ENCODE data around the gene GIPC2. TPM values are rescaled to one million over a fixed set of nuclear protein-coding genes. Genes with fewer than 3 reads are reported as not detected.
A peak's percentile ranks its signal among the peaks of the same experiment; 100 is the strongest.

GIPC2 gene
- total RNA-seq, 1 donor from 2014 or later: 0.47 TPM

DNA sequence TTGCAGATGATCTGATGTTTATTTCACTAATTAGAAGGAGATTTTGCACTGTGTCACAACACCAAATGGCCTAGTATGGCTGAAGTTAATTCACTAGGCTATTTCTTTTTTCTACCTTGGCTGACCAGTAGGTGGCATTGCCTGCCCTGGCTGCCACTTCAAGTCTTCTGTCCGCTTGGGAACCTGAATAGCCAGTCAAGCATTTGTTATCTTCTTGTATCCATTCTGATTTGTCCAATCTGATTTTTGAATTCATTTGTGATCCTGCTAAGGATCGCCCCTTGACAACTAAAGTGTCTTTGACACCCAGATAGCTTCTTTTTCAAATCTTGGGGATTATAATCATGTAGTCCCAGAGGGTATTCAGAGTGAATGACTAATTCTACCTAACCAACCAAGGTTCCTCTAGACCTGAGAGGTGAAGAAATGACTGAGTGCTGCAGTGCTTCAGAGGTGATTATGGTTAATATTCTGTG lies 99.4 kb downstream of the GIPC2 start:
- DNase-seq: peak; percentile 3

DNA sequence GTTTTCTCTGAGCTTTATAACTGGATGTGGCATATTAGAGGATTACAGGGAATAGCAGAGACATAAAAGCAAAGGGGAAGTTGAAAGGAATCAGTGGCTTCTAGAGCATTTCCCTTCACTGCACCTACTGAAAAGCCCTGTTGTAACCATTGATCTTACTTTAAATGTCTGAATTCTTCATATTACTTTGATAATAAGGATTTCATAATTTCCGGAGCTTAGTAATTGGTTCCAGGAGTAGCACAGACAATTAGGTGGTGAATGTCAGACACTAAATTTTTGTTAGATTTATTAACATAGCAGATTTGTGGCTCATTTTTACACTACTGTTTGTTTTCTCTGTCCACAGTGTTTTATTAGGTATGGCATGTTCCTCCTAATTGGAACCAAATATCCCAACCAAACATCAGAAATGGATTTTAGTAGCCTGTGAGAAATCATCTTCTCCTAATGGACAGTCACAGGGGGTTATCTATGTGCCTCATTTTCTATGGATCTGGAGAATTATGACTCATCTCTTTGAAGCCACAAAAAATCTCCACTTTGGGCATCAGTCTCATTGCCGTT lies 100.5 kb downstream of the GIPC2 start:
- DNase-seq: no peak

DNA sequence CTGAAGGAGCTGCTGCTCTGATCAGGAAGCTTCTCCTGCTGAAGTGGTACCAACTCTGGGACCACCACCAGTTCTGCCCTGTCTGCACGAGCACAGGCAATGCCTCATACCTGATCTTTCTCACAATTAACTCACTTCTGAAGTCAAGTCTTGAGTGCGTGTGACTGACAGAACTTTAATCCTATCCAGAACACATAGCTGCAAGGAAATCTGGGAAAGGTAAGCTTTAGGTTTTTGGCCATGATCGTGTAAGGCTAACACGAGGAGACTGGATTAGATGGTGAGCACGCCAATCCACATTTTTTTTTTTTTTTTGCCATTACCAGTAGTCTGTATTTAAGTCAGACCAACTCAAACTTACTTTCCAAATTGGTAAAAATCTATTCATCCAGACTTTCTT lies 101.3 kb downstream of the GIPC2 start:
- no peak for DNase-seq

DNA sequence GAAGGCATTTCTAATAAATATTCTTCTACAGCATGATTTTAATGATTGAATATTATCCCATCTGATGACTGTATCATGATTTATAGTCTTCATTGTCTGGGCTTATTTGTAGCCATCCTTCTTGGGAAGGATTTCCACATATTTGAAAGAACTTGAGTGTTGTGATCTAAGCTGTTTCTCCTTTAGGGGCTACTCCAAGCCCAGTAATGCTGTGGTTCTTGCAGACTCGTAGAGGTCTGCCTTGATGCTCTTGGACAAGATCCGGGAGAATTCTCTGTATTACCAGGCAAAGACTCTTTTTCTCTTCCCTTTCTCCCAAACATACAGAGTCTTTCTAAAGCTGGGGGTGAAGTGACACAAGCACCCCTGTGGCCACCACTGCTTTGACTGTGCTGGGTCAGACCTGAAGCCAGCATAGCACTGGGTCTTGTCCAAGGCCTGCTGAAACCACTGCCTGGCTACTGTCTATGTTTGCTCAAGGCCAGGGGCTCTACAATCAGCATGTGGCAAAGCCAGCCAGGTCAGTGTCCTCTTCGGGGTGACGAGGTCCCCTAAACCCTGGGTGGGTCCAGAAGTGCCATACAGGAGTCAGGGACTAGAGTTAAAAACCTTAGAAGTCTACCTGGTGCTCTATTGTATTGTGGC lies 107.4 kb downstream of the GIPC2 start:
- DNase-seq: no peak

DNA sequence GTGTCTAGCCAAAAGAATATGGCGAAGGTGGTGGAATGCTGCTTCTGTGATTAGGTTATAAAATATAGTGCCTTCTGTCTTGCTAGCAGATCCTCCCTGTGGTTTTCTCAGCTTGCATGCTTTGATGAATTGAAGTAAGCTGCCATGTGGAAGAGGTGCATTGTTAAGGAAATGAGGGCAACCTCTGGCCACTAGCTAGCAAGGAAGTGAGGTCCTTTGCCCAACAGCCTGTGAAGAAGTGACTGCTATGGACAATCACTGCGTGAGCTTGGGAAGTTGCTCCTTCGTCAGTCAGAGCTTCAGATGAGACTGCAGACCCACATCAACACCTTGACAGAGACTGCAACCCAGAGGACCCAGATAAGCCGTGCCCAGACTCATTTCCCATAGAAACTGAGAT lies 109.4 kb downstream of the GIPC2 start:
- DNase-seq: no peak

DNA sequence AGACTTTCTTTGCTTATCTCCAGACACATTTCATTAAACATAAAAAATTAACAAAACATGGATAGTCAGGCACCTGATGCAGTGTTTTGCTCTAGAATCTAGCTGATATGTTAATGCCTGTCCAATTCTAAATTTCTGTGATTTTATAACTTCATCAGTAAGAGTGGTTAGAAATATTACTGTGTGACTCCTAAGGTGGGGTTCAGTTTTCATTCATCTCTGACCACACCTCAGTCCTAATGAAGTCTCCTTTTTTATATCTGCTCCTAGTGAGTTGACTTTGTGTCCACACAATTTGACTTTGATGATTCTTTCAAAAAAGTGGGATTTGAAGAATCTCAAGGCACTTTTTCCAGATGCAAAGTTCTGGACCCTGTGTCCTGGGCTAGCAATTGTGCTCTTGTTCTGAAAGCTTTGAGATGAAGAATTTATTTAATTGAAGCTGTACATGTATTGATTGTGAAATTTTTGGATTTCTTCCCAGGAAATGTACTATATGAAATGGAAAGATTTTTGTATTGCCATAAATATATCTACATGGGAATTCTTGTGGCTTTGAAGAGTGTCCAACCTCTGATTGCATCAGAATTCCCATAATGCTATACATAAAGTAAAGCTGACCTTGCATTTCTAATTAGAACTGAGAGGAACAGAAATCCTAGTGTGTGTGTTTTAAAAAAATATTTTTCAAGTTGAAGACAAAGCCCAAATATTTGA lies 111.2 kb downstream of the GIPC2 start:
- DNase-seq: no peak

DNA sequence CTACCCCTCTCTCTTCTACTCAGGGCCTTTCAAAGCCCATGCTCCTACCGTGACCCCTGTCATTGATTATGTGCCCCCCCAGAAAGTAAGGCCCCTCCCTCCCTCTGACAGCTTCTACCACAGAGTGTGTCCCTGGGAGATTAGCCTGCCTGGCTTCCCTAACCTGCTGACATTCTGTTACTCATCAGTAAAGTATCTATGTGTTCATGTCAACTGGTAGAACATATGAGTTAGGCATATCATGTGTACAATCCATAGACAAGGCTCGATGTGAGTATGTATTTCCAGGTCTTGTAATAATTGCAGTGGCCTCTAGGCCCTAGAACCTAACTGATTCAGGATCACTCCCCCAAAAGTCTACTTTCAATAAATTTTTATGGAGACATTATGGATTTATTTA lies 120.0 kb downstream of the GIPC2 start:
- DNase-seq: no peak

DNA sequence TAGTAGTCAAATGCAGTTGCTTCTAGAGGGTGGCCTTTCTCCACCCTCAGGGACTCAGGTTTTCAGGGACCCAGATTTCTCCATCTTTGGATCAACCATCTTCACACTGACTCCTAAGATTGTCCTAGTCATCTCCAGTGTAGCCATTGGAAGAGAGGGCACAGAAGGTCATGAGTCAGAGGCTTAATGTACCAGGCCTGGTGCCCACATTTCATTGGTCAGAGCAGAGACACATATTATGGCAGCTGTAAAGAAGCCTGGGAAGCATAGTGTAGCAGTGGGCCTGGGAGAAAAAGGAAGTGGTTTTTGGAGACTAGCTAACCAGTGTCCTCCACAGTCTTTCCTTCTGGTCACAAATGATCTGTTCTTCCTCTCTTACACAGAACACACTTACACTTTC lies 122.5 kb downstream of the GIPC2 start:
- no peak for DNase-seq

DNA sequence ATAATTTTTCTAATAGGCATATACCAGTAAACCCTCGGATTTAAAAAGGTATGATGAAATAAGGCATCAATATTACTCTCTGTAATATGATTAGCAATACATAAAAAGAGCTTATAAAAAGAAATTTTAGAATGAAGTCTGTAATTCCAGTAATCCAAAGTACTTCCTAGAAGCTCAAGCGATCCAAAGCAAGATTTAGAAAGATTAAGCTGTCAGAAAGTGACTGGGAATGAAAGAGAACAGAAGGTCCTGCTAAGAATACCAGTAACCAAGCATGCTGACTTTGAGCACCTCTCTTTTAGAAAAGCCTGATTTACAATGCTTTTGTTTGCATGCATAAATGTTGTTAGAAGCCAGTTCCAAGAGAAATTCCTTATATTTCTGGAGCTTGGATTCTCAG lies 125.1 kb downstream of the GIPC2 start:
- no peak for DNase-seq

DNA sequence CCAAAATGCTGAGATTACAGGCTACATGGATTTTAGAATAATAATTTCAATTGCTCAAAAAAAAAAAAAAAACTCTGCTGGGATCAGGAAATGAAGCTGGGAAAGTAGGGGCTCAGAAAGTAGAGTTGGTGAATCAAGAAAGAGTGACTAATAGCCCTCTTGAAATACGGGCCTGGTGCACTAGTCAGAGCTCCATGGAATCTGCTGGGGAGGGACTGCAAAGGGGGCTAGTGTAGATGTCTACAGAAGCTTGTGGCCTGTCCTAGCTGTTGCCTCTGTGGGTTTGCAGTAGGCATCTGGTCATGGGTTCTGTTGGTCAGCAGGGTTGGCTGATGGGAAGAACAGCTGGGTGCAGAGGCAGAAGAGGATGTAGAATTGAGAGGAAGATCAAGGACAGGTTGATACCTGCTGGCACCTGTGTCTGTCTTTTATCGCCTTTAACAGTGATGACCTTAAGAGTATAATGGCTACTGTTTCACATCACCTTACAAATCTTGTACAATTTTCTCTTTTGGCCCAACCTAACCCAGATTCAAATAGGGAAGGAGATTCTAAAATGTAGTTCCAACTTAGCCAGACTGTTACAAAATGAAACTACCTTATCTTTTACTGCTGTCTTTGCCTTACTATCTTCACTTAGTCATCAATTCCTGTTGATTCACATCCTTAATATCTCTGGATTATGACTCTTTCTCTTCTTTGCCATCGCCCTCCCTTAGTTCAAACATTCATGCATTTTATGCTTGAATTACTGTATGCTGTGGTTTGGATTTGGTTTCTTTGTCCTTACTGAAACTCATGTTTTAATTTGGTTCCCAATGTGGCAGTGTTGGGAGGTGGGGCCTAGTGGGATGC lies 126.2 kb downstream of the GIPC2 start:
- no peak for DNase-seq

DNA sequence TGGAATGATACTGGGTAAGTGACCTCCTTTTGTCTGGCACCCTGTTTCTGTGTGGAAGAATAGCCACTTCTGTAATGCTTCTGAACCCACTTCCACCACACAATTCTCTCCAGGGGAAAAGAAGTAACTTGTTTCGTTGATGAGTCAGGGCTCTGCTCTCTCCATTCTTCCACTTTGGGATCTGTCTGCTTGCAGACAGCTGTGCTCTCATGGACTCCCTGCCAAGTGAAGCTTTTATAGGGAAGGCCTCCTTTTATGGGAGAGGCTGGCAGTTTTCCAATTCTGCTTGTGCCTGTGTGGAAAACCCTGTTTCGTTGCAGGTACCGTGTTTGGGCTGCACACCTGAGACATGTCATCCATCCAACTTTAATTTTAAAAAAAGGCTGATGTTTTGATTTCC lies 130.7 kb downstream of the GIPC2 start:
- DNase-seq: no peak

DNA sequence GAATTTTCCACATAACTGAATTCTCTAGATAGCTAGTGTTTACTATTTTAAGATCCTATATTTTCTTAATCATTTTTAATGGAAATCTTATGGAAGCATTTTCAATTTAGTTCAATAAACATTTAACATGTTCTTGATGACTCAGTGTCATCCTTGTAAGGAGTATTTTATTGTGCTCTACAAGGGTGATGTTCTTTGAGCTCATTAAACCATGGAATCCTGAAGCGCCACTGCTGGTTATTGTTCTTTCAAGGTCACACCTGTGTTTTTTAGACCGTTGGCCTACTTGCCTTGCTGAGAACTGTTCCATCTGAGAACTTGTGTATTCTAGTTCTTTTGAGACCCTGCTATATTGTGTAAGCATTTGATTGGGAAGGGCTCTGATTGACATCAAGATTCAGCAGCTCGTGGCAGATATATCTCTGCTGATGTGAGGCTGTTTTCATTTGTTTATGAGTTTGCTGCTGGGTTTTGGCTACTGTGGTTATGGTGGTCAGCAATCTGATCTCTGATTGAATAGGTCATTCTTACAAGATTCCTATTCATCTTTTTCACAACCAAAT lies 132.0 kb downstream of the GIPC2 start:
- DNase-seq: no peak

DNA sequence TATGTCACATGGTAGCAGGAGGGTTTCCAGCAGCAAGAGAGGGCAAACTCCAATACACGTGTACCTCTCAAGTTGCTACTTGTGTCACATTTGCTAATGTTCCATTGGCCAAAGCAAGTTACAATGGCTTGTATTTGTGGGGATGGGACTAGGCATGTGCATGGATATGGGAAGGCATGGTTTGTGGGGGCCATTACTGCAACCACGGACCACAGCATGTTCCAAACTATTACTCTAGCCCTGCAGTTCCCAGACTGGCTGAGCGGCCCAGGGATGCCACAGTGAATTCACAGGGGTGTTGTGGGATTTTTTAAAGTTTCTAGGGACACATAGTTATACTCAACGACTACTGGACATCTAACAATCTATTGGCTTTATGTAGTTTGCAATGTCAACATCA lies 133.1 kb downstream of the GIPC2 start:
- DNase-seq: no peak

DNA sequence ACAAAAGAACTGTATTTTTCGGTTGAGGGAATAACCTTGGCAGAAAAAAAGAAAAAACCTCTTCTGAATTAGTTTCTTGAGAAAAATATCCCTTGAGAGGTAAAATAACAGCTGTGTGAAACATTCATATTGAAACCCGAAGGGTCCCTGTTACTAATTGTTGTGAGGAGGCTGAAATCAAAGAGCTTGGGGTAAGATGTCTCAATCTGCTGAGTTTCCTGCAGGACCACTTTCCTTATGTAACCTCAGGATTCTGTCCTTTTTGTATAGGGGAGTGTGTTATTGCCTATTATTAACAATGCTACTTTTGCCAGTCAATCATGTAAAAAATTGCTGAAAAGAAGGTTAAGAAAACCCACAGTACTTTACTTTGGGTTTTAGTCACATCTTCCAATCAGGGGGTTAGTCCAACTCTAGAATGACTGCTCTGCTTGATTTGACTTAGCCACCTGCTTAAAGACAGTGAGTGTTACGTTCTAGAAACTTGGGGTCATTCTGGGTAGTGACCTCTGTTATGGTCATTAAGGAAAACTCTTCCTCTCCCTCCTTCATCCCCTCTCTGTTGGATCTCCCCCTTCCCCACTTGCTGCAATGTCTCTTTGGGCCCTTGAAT lies 138.8 kb downstream of the GIPC2 start:
- DNase-seq: no peak

Small RNA genes lying within 50 kb of the gene (small RNA-seq; reads per million reads assigned to genes)
- gene AC103591.3 (1.9 reads per million, percentile 83 among the genes with 10 or more reads in this experiment), gene RNA5SP22 (not detected), gene RNU6-1102P (not detected)

Other genes with a start within 250 kb of the GIPC2 start
- gene NEXN, start 157.3 kb upstream of the GIPC2 start, total RNA-seq: 0.31 TPM
- gene FUBP1, start 66.9 kb upstream of the GIPC2 start, total RNA-seq: 408 TPM
- 35.4 TPM for gene DNAJB4, start 41.0 kb upstream of the GIPC2 start, total RNA-seq